HepG2 (cell line): Measurements from ENCODE around the gene CHCT1. TPM values are rescaled to one million over a fixed set of nuclear protein-coding genes. Genes with fewer than 3 reads are reported as not detected.
A peak's percentile ranks its signal among the peaks of the same experiment; 100 is the strongest.

Source experiments
- ATF1 ChIP-seq: IDR thresholded peaks from 2 replicates; pipeline ENCODE4 v1.6.1; 2016; ENCODE audit warnings: mild to moderate bottlenecking, control low read depth
- CCDC6 ChIP-seq: sonication (generic); formaldehyde crosslinking; IDR thresholded peaks from 2 replicates; pipeline ENCODE4 v1.8.1; 2022; ENCODE audit warnings: mild to moderate bottlenecking, missing genetic modification reagents, moderate library complexity
- CEBPG ChIP-seq: IDR thresholded peaks from 2 replicates; pipeline ENCODE4 v1.6.1; 2016
- CENPT ChIP-seq: sonication (generic); formaldehyde crosslinking; IDR thresholded peaks from 2 replicates; pipeline ENCODE4 v1.8.0; 2022; ENCODE audit warnings: low read depth, mild to moderate bottlenecking, moderate library complexity, missing genetic modification reagents
- DMTF1 ChIP-seq: sonication (generic); formaldehyde crosslinking; IDR thresholded peaks from 2 replicates; pipeline ENCODE4 v1.4.0; 2020; ENCODE audit warnings: mild to moderate bottlenecking, missing genetic modification reagents
- FOXA1 ChIP-seq, 2 experiments: fragments of 450-650 bp in 1 of 2; sonication (generic) in 1 of 2; formaldehyde crosslinking in 1 of 2; IDR thresholded peaks; 2 replicates each; pipeline versions ENCODE4 v1.4.0 to v1.6.1; 2016 to 2020; ENCODE audit warnings: missing genetic modification reagents in 1 of 2
- FOXA3 ChIP-seq: IDR thresholded peaks from 2 replicates; pipeline ENCODE4 v1.6.1; 2016; ENCODE audit warnings: missing genetic modification reagents, missing compliant biosample characterization
- FOXO4 ChIP-seq: sonication (generic); formaldehyde crosslinking; conservative IDR thresholded peaks from 2 replicates; pipeline ENCODE4 v1.8.1; 2023; ENCODE audit warnings: missing genetic modification reagents
- FUBP1 ChIP-seq: sonication (generic); formaldehyde crosslinking; IDR thresholded peaks from 2 replicates; pipeline ENCODE4 v1.5.1; 2020; ENCODE audit warnings: missing genetic modification reagents, mild to moderate bottlenecking, borderline replicate concordance
- HMGA1 ChIP-seq: sonication (generic); formaldehyde crosslinking; conservative IDR thresholded peaks from 2 replicates; pipeline ENCODE4 v1.4.0; 2020; ENCODE audit warnings: missing genetic modification reagents
- ISL2 ChIP-seq: sonication (generic); formaldehyde crosslinking; IDR thresholded peaks from 2 replicates; pipeline ENCODE4 v1.5.0; 2020; ENCODE audit warnings: missing genetic modification reagents
- MXD3 ChIP-seq: IDR thresholded peaks from 2 replicates; pipeline ENCODE4 v1.6.1; 2016; ENCODE audit warnings: mild to moderate bottlenecking, missing biosample characterization, missing genetic modification reagents
- NR0B2 ChIP-seq: sonication (generic); formaldehyde crosslinking; IDR thresholded peaks from 2 replicates; pipeline ENCODE4 v1.4.0; 2020; ENCODE audit warnings: mild to moderate bottlenecking, missing genetic modification reagents
- RXRB ChIP-seq: IDR thresholded peaks from 2 replicates; pipeline ENCODE4 v1.6.1; 2016; ENCODE audit warnings: borderline replicate concordance, missing genetic modification reagents, missing compliant biosample characterization
- SETDB1 ChIP-seq: sonication (generic); formaldehyde crosslinking; IDR thresholded peaks from 2 replicates; pipeline ENCODE4 v1.5.1; 2020; ENCODE audit warnings: missing genetic modification reagents, mild to moderate bottlenecking, borderline replicate concordance
- WIZ ChIP-seq: sonication (generic); formaldehyde crosslinking; IDR thresholded peaks from 2 replicates; pipeline ENCODE4 v1.5.1; 2020; ENCODE audit warnings: mild to moderate bottlenecking, missing genetic modification reagents
- YY1 ChIP-seq: IDR thresholded peaks from 2 replicates; pipeline ENCODE4 v1.6.1; 2011; ENCODE audit warnings: low read length, low read depth, moderate library complexity, mild to moderate bottlenecking; ENCODE audit not compliant: insufficient read depth, insufficient replicate concordance
- ZBTB10 ChIP-seq: sonication (generic); formaldehyde crosslinking; IDR thresholded peaks from 2 replicates; pipeline ENCODE4 v1.4.0; 2020; ENCODE audit warnings: missing genetic modification reagents, borderline replicate concordance
- ZNF367 ChIP-seq: sonication (generic); formaldehyde crosslinking; IDR thresholded peaks from 2 replicates; pipeline ENCODE4 v1.4.0; 2020; ENCODE audit warnings: missing genetic modification reagents, borderline replicate concordance
- ZNF431 ChIP-seq: sonication (generic); formaldehyde crosslinking; IDR thresholded peaks from 2 replicates; pipeline ENCODE4 v1.9.0; 2022; ENCODE audit warnings: missing genetic modification reagents, low read depth, mild to moderate bottlenecking, borderline replicate concordance
- ZNF790 ChIP-seq: sonication (generic); formaldehyde crosslinking; IDR thresholded peaks from 2 replicates; pipeline ENCODE4 v1.8.0; 2022; ENCODE audit warnings: missing genetic modification reagents, mild to moderate bottlenecking, borderline replicate concordance
- polyA plus RNA-seq, 8 experiments: library from polyadenylated mRNA; depleted of rRNA in 3 of 8; stranded (reverse) in 7 of 8; unstranded in 1 of 8; fragments of >200 nt; fragmentation: Illumina TruSeq in 4 of 8; extraction: Trizol in 4 of 8; gene quantifications; 2 replicates each; pipeline versions ENCODE4 v1.2.1 to v1.2.3, GENCODE V29; 2011 to 2016; ENCODE audit warnings: low read depth in 4 of 8, missing spikeins in 1 of 8, mixed read lengths in 1 of 8; ENCODE audit not compliant: insufficient read depth in 1 of 8
- total RNA-seq, 5 experiments: library from RNA; depleted of rRNA; stranded (reverse); fragments of >200 nt; fragmentation: Illumina TruSeq; extraction: Trizol; gene quantifications; 2 replicates each; pipeline ENCODE4 v1.2.3, GENCODE V29; 2016; ENCODE audit warnings: low read depth in 1 of 5

Gene CHCT1
- total and polyA plus RNA-seq, 2 of the 13 experiments (the other 11 are each of a cell fraction or from before 2014, with no cell fraction given), result not detected

GRCh38 chr17:60391471-60392041, 30.7 kb upstream of the CHCT1 start (continued):
- no peak for TF ChIP-seq FOXO4
- no peak for TF ChIP-seq CENPT
- no peak for TF ChIP-seq SETDB1
- no peak for TF ChIP-seq ZNF790 (CRISPR knock-in tag)
- no peak for TF ChIP-seq FUBP1 (CRISPR knock-in tag)
- no peak for TF ChIP-seq HMGA1 (CRISPR knock-in tag)
- TF ChIP-seq FOXA1 (IDR thresholded peaks at IDR 0.05), result no peak
- TF ChIP-seq FOXA1 (CRISPR knock-in tag; IDR thresholded peaks at IDR 0.05), result no peak
- TF ChIP-seq YY1, result no peak
- no peak for TF ChIP-seq ISL2 (CRISPR knock-in tag)
- no peak for TF ChIP-seq RXRB (CRISPR knock-in tag)
- no peak for TF ChIP-seq ZNF431 (CRISPR knock-in tag)
- TF ChIP-seq CCDC6 (CRISPR knock-in tag), result no peak
- no peak for TF ChIP-seq ZBTB10 (CRISPR knock-in tag)
- TF ChIP-seq WIZ (CRISPR knock-in tag), result no peak
- TF ChIP-seq NR0B2 (CRISPR knock-in tag), result peak; percentile 66; the same call in 1 of the 2 replicates
- TF ChIP-seq ZNF367 (CRISPR knock-in tag), result no peak
- no peak for TF ChIP-seq ATF1 (CRISPR knock-in tag)
- TF ChIP-seq DMTF1 (CRISPR knock-in tag), result no peak
- TF ChIP-seq FOXA3 (CRISPR knock-in tag), result no peak
- no peak; the same call in none of the 2 replicates for TF ChIP-seq MXD3 (CRISPR knock-in tag)
- TF ChIP-seq CEBPG (CRISPR knock-in tag), result no peak; the same call in 1 of the 2 replicates
